Measurements from ENCODE around the gene MRPL37.

GRCh38 chr1:54245501-54245900, 45.5 kb downstream of the MRPL37 start:
- TF ChIP-seq CTCF (IDR thresholded peaks at IDR 0.05), result no peak
- TF ChIP-seq POLR2A (IDR thresholded peaks at IDR 0.05), result no peak
